GM18508 (cell line): Measurements from ENCODE around the gene STYK1.
"Not testable (repeated sequence)": the region's sequence is repeated elsewhere in the genome, so short reads cannot be mapped to it uniquely, and the experiment has no call there.

Source experiments
- ATAC-seq: cut with Tn5 transposase; IDR thresholded peaks from one replicate; pipeline ENCODE4 v1.9.1; 2021; ENCODE audit warnings: moderate number of reproducible peaks; ENCODE audit not compliant: insufficient read depth, unreplicated experiment

STYK1 gene

DNA sequence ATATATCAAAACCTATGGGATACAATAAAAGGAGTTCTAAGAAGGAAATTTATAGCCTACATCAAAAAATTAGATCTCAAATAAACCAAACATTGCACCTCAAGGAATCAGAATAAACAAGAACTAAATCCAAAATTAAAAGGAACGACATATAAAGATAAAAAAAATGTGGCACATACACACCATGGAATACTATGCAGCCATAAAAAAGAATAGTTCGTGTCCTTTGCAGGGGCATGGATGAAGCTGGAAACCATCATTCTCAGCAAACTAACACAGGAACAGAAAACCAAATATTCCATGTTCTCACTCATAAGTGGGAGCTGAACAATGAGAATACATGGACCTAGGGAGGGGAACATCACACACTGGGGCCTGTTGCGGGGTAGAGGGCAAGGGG is 91.7 kb downstream of the STYK1 start:
- ATAC-seq, result not testable (repeated sequence)

DNA sequence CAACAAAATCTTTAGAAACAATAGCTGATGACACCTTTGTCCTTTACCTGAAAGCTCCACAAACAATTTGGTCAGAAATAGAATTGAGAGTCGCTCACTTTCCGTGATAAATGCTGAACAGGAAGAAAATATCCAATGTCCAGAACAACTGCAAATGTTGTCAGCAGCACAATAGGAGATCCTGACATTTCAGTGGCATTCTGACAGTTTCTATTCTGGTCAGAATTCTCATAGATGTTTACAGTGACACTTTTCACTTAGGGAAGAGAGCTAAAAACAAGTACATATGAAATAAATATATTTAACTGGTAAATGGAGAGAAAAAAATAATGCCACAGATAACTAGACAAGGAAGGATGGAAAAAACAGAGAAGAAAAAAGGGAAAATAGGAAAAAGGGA is 99.5 kb downstream of the STYK1 start:
- ATAC-seq, result no peak

DNA sequence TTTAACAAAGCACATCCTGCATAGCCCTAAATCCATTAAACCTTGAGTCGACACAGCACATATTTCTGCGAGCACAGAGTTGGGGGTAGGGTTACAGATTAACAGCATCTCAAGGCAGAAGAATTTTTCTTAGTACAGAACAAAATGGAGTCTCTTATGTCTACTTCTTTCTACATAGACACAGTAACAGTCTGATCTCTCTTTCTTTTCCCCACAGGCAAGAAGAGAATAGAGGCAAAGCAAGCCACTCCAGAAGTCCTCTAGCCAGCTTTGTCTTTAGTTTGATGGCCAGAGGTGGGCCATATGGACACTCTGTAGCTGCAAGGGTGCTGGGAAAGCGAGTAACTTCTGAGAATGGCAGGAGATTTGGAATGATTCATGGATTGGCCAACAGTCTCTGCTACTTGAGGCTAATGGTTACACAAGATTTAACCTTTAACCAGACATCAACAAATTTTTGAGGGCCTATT is 101.8 kb downstream of the STYK1 start:
- ATAC-seq, result not testable (repeated sequence)

- no peak for ATAC-seq
These were observed 102.7 kb downstream of the STYK1 start for GRCh38 chr12:10571141-10571540.
